HUES64 (cell line): ENCODE data around the gene SUSD2.
A peak's percentile ranks its signal among the peaks of the same experiment; 100 is the strongest.
"Not testable (repeated sequence)": the region's sequence is repeated elsewhere in the genome, so short reads cannot be mapped to it uniquely, and the experiment has no call there.

Experiments
- H3K27ac ChIP-seq: 2 replicates; pipeline ENCODE4 v1.7.0; 2013; ENCODE audit warnings: low read depth, low read length, inconsistent platforms
- H3K27me3 ChIP-seq: 2 replicates; pipeline ENCODE4 v1.6.1; 2013; ENCODE audit warnings: mild to moderate bottlenecking, low read length; ENCODE audit not compliant: insufficient read depth
- H3K36me3 ChIP-seq: 2 replicates; pipeline ENCODE4 v1.6.1; 2013; ENCODE audit warnings: mild to moderate bottlenecking, low read length; ENCODE audit not compliant: insufficient read depth
- H3K4me1 ChIP-seq: 2 replicates; pipeline ENCODE4 v1.6.1; 2013; ENCODE audit warnings: mild to moderate bottlenecking, low read length, moderate library complexity; ENCODE audit not compliant: insufficient read depth
- H3K4me3 ChIP-seq: 2 replicates; pipeline ENCODE4 v1.5.1; 2013; ENCODE audit warnings: mild to moderate bottlenecking, low read length, moderate library complexity
- H3K9ac ChIP-seq: 2 replicates; pipeline ENCODE4 v1.6.1; 2013; ENCODE audit warnings: mild to moderate bottlenecking, low read depth, low read length
- H3K9me3 ChIP-seq: 2 replicates; pipeline ENCODE4 v1.6.1; 2013; ENCODE audit warnings: low read depth, low read length; ENCODE audit not compliant: insufficient read depth
- WGBS: fragments of 150-250, 120-280 bp; methylation state at CpG from one replicate; pipeline ENCODE4 v1.1.7; 2013; ENCODE audit warnings: missing lambda C conversion rate; 5-methylcytosine and 5-hydroxymethylcytosine counted together

Gene SUSD2

GRCh38 chr22:24207264-24208011 is 26.2 kb downstream of the SUSD2 start:
- Histone ChIP-seq H3K4me3 (no peak overlapping the region), H3K27ac (peak overlapping the region; percentile 57)
- WGBS: 90% methylated on average over 8 of the region's 8 CpGs

GRCh38 chr22:24208012-24208749 is 26.9 kb downstream of the SUSD2 start:
- 26% methylated on average over 2 of the region's 2 CpGs for WGBS
- no peaks in the 10 kb centered on the region for H3K36me3 ChIP-seq
- no peak overlapping the region for H3K4me3 ChIP-seq
- no peaks in the 10 kb centered on the region for H3K27me3 ChIP-seq
- H3K27ac ChIP-seq: peak overlapping the region; percentile 57
- H3K4me1 ChIP-seq: peaks cover 14% of the 10 kb centered on the region
- H3K9me3 ChIP-seq: peaks cover 9% of the 10 kb centered on the region
- H3K9ac ChIP-seq: peak overlapping the region; percentile 30; the same call in 1 of the 2 replicates

More at GRCh38 chr22:24207264-24208011, 26.2 kb downstream of the SUSD2 start:
- no peaks in the 10 kb centered on the region for H3K27me3 ChIP-seq
- no peaks in the 10 kb centered on the region for H3K36me3 ChIP-seq
- H3K9me3 ChIP-seq: peaks cover 9% of the 10 kb centered on the region
- peak overlapping the region; percentile 21; the same call in 1 of the 2 replicates for H3K9ac ChIP-seq
- H3K4me1 ChIP-seq: peaks cover 14% of the 10 kb centered on the region

DNA sequence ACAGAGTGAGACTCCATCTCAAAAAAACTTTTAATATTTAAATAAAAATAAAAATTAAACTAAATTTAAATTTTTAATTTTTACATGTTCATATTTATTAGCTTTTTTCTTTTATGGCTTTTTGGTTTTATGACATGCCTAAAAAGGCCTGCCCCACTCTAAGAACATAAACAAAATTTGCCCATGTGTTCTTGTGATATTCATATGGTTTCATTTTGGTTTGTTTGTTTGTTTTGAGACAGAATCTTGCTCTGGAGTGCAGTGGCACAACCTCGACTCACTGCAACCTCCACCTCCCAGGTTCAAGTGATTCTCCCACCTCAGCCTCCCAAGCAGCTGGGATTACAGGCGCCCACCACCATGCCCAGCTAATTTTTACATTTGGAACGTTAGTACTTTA is 27.7 kb downstream of the SUSD2 start:
- Histone ChIP-seq H3K36me3 (no peaks in the 10 kb centered on the region), H3K4me1 (peaks cover 14% of the 10 kb centered on the region), H3K4me3 (no peak overlapping the region), H3K9me3 (peaks cover 8% of the 10 kb centered on the region), H3K27me3 (no peaks in the 10 kb centered on the region), H3K9ac (no peak overlapping the region), H3K27ac (no peak overlapping the region)
- WGBS: 92% methylated on average over 3 of the region's 3 CpGs

DNA sequence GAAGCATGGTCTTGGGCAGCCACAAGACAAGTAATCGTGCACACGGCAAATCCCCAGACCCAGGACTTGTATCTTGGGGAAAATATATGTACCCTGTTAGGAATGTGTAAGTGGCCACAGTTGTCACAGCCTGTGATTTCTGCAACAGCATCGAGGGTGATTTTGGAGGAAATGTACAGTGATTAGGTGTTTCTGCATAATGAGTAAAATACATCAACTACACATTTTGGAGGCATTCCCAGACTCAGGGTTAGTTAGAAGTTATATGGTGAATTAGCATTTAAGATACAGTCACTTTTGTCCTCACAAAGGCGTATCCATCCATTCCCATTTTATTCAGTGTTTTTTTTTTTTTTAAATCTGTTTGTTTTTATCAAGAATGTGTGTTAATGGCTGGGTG is 28.4 kb downstream of the SUSD2 start:
- H3K9ac ChIP-seq: no peak overlapping the region

DNA sequence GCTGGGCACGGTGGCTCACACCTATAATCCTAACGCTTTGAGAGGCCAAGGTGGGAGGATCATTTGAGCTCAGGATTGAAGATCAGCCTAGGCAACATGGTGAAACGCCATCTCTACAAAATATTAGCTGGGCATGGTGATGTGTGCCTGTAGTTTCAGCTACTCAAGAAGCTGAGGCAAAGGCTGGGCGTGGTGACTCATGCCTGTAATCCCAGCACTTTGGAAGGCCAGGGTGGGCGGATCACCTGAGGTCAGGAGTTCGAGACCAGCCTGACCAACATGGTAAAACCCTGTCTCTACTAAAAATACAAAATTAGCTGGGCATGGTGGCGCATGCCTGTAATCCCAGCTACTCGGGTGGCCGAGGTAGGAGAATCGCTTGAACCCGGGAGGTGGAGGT is 29.1 kb downstream of the SUSD2 start:
- H3K9me3 ChIP-seq, H3K9ac ChIP-seq, H3K27me3 ChIP-seq, H3K4me3 ChIP-seq, H3K36me3 ChIP-seq, H3K27ac ChIP-seq: not testable (repeated sequence)
- peaks cover 14% of the 10 kb centered on the region for H3K4me1 ChIP-seq
- WGBS: 96% methylated on average over 10 of the region's 11 CpGs

More for the DNA sequence above, 28.4 kb downstream of the SUSD2 start:
- Histone ChIP-seq H3K27ac (no peak overlapping the region), H3K4me1 (peaks cover 14% of the 10 kb centered on the region), H3K27me3 (no peaks in the 10 kb centered on the region), H3K36me3 (no peaks in the 10 kb centered on the region), H3K4me3 (no peak overlapping the region), H3K9me3 (peaks cover 4% of the 10 kb centered on the region)
- 96% methylated on average over 3 of the region's 4 CpGs for WGBS

GRCh38 chr22:24211716-24212115 is 30.4 kb downstream of the SUSD2 start:
- H3K27ac ChIP-seq, H3K9me3 ChIP-seq, H3K9ac ChIP-seq, H3K36me3 ChIP-seq, H3K27me3 ChIP-seq, H3K4me3 ChIP-seq: not testable (repeated sequence)
- H3K4me1 ChIP-seq: peaks cover 14% of the 10 kb centered on the region
- 93% methylated on average over 4 of the region's 6 CpGs for WGBS

DNA sequence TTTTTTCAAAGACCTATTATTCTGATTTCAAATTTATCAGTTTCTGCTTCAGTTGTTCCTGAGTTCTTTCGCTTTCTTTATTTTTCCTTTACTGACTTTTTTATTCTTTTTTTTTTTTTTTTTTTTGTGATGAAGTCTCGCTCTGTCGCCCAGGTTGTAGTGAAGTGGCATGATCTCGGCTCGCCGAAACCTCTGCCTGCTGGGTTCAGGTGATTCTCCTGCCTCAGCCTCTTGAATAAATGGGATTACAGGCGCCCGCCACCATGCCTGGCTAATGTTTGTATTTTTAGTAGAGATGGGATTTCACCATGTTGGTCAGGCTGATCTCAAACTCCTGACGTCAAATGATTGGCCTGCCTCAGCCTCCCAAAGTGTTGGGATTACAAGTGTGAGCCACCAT is 31.8 kb downstream of the SUSD2 start:
- H3K27ac ChIP-seq, H3K36me3 ChIP-seq, H3K4me3 ChIP-seq, H3K27me3 ChIP-seq, H3K9ac ChIP-seq, H3K4me1 ChIP-seq, H3K9me3 ChIP-seq: not testable (repeated sequence)
- WGBS: 95% methylated on average over 8 of the region's 9 CpGs

- WGBS: 90% methylated on average over 12 of the region's 12 CpGs
- Histone ChIP-seq H3K27ac (no peak overlapping the region), H3K4me3 (no peak overlapping the region), H3K9me3 (no peaks in the 10 kb centered on the region), H3K4me1 (no peaks in the 10 kb centered on the region), H3K36me3 (no peaks in the 10 kb centered on the region), H3K9ac (no peak overlapping the region), H3K27me3 (no peaks in the 10 kb centered on the region)
Observed at GRCh38 chr22:24214467-24215285, 33.4 kb downstream of the SUSD2 start.

DNA sequence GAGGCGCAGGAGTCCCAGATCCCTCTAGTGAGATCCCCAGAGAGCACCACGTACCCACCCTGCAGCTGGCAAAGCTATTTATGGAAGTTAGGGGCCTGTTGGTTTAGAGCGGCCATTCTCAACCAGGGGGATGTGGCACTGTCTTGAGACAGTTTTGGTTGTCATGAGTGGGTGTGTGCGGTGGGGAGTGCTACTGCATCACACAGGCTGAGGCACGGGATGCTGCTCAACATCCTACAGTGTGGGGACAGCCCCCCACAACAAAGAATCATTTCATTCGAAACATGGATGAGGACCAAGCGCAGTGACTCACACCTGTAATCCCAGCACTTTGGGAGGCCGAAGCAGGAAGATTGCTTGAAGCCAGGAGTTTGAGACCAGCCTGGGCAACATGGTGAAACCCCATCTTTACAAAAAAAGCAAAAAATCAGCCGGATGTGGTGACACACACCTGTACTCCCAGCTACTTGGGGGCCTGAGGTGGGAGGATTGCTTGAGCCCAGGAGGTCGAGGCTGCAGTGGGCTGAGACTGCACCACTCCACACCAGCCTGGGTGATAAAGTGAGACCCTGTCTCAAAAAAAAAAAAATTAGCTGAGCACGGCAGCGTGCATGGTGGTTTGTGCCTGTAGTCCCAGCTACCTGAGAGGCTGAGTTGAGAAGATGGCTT is 35.4 kb downstream of the SUSD2 start:
- no peak overlapping the region for H3K9ac ChIP-seq
- H3K9me3 ChIP-seq: no peaks in the 10 kb centered on the region
- H3K36me3 ChIP-seq: no peaks in the 10 kb centered on the region
- 93% methylated on average over 12 of the region's 12 CpGs for WGBS
- H3K4me3 ChIP-seq: no peak overlapping the region
- no peaks in the 10 kb centered on the region for H3K27me3 ChIP-seq
- H3K4me1 ChIP-seq: no peaks in the 10 kb centered on the region
- H3K27ac ChIP-seq: no peak overlapping the region

DNA sequence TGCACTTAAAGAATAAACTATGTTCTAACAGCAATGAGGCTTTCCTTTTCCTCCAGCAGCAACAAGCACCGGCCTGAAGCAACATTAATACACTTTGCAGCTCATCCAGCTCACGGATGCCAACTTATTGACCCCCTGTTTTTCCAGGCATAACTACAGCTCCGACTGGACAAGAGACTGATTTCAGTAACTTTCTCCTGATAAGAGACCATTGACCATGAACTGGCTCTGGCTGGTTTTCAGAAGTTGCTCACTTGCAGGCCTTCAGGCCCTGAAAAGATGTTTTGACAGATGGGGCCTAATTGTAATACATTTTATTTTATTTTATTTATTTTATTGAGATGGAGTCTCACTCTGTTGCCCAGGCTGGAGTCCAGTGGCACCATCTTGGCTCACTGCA is 36.1 kb downstream of the SUSD2 start:
- Histone ChIP-seq H3K36me3 (no peaks in the 10 kb centered on the region), H3K9ac (no peak overlapping the region), H3K27ac (no peak overlapping the region), H3K4me1 (no peaks in the 10 kb centered on the region), H3K9me3 (no peaks in the 10 kb centered on the region), H3K27me3 (no peaks in the 10 kb centered on the region), H3K4me3 (no peak overlapping the region)
- WGBS: 87% methylated on average over 3 of the region's 3 CpGs
